ENCODE data around the gene MRPL41. TPM values are rescaled to one million over a fixed set of nuclear protein-coding genes. Genes with fewer than 3 reads are reported as not detected.
"Not testable (repeated sequence)": the region's sequence is repeated elsewhere in the genome, so short reads cannot be mapped to it uniquely, and the experiment has no call there.

Gene MRPL41
- total and polyA plus RNA-seq, 4 donors = 25.8 to 86.6 (median 41.7) TPM

DNA sequence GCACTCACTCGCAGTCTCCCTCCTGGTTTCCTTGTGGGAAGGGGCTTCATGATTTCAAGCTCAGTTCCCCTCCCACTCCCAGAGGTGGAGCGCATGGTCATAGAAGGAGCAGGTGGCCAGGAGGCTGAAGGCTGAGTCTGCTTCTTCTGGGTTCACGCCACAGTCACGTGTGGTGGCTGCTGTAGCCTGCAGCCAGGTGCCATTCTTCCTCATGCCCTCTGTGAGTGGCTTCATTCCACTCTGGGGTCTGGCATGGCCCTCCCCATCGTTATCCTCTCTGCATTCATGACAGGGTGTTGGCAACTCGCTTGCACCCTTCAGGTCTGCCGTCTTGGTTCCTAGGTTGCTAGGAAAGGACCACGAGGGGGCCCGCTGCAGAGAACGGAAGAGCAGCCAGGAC lies 3.5 kb downstream of the MRPL41 start:
- Histone ChIP-seq H3K36me3 (ENCODE audit: control insufficient read depth in 1 of 2, insufficient read depth in 2 of 2, low read length in 1 of 2) (peaks cover 0 to 8% of the 10 kb centered on the region in 2 donors), H3K4me3 (ENCODE audit: low read length in 2 of 2) (no peak overlapping the region), H3K4me1 (ENCODE audit: control insufficient read depth in 1 of 2, insufficient read depth in 2 of 2, low read length in 2 of 2) (no peaks in the 10 kb centered on the region), H3K27me3 (ENCODE audit: control insufficient read depth in 1 of 2, insufficient read depth in 2 of 2, low read length in 1 of 2) (no peaks in the 10 kb centered on the region), H3K27ac (ENCODE audit: low read depth in 1 of 2, low read length in 2 of 2) (no peak overlapping the region), H3K9me3 (ENCODE audit: control insufficient read depth, low read length) (no peaks in the 10 kb centered on the region)
- WGBS, 2 donors = 87 to 91% methylated on average over 10 of the region's 10 CpGs
- no peak for DNase-seq
- intact Hi-C loops (cut with DNase I) = loop anchor here in 1 of 2 donors (10.0 kb wide), 1 partner anchor 50 kb away; the partner anchor contains the start of gene ARRDC1
- no peak for ATAC-seq (ENCODE audit: low FRiP score)

DNA sequence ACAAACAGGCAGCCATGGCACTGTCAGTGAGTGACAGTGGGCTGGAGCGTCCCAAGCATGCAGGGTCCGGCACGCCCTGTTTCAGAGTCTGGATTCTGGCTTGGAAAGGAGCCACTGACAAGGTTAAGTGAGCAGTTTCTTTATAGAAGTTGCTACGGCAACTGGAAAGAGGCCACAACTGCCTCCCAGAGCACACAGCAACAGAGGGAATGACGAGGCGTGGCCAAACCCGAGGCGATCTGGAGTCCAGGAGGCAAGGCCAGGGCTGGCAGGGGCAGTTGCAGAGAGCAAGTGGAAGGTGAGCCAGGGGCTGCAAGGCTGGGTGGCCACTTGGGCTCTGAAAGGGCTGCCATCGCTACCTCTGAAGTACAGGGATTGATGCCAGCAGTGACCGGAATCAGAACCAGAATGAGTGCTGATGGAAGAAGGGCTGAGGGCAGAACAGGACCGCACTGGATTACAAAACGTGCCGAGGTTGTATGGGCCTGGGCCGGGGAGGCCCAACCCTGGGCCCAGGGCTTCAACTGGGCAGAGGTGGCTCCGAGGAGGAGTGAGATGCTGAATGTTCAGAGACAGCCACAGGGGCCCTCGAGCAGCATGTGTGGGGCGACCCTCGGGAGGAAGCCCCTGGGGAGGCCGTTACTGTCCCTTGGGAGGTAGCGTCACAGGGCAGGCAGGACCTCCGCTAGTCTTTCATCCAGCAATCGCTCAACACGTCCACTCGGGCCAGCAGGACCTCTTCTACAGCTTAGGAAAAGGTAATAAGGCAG lies 4.6 kb downstream of the MRPL41 start:
- Histone ChIP-seq H3K36me3 (ENCODE audit: control insufficient read depth in 1 of 2, insufficient read depth in 2 of 2, low read length in 1 of 2) (peaks cover 0 to 8% of the 10 kb centered on the region in 2 donors), H3K4me3 (ENCODE audit: low read length in 2 of 2) (no peak overlapping the region), H3K27me3 (ENCODE audit: control insufficient read depth in 1 of 2, insufficient read depth in 2 of 2, low read length in 1 of 2) (no peaks in the 10 kb centered on the region), H3K4me1 (ENCODE audit: control insufficient read depth in 1 of 2, insufficient read depth in 2 of 2, low read length in 2 of 2) (no peaks in the 10 kb centered on the region), H3K27ac (ENCODE audit: low read depth in 1 of 2, low read length in 2 of 2) (no peak overlapping the region), H3K9me3 (ENCODE audit: control insufficient read depth, low read length) (no peaks in the 10 kb centered on the region)
- WGBS, 2 donors = 83 to 85% methylated on average over 24 of the region's 24 CpGs
- intact Hi-C loops (cut with DNase I) = loop anchor here in 1 of 2 donors (10.0 kb wide), 1 partner anchor 49 kb away; the partner anchor contains the start of gene ARRDC1
- ATAC-seq (ENCODE audit: low FRiP score) (no peak), DNase-seq (no peak)

DNA sequence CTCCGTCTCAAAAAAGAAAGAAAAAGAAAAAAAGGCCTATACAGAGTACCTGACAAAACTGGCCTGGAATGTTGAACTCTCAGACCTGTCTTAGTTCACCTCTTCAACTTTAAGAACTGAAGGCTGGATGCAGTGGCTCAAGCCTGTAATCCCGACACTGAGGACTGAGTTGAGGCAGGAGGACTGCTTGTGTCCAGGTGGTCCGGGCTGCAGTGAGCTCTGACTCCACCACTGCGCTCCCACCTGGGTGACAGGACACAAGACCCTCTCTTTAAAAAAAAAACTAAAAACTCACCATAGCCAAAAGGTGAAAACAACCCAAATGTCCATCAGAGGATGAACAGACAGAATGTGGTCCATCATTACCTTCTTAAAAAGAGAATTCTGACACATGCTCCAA lies 6.4 kb downstream of the MRPL41 start:
- ATAC-seq (ENCODE audit: low FRiP score) (no peak), DNase-seq (no peak)
- Histone ChIP-seq H3K4me1 (ENCODE audit: control insufficient read depth in 1 of 2, insufficient read depth in 2 of 2, low read length in 2 of 2) (no peaks in the 10 kb centered on the region), H3K4me3 (ENCODE audit: low read length in 2 of 2) (no peak overlapping the region), H3K27me3 (ENCODE audit: control insufficient read depth in 1 of 2, insufficient read depth in 2 of 2, low read length in 1 of 2) (no peaks in the 10 kb centered on the region), H3K27ac (ENCODE audit: low read depth in 1 of 2, low read length in 2 of 2) (no peak overlapping the region), H3K36me3 (ENCODE audit: control insufficient read depth in 1 of 2, insufficient read depth in 2 of 2, low read length in 1 of 2) (peaks cover 0 to 10% of the 10 kb centered on the region in 2 donors), H3K9me3 (ENCODE audit: control insufficient read depth, low read length) (no peaks in the 10 kb centered on the region)
- 95 to 96% methylated on average over 4 of the region's 4 CpGs for WGBS, 2 donors
- intact Hi-C loops (cut with DNase I) = loop anchor here in 1 of 2 donors (10.0 kb wide), 1 partner anchor 47 kb away; the partner anchor contains the start of gene ARRDC1

DNA sequence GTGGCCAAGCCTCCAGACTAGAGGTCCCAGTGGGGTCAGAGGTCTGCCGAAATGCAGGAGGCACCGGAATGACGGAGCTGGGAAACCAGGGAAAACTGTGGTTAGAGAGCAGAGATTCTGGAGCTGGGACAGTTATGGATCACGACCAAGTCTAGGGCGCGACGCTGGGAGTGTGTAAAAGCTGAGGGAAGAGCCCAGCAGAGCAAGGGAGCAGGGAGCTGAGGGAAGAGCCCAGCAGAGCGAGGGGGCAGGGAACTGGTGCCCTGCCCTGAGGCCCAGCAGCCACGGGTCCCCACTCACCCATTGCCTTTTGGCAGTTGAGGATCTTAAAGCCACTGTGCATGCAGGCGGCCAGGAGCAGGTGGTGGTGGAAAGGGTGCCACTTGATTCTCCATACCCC lies 12.5 kb downstream of the MRPL41 start:
- Histone ChIP-seq H3K4me3 (ENCODE audit: low read length in 2 of 2) (no peak overlapping the region), H3K4me1 (ENCODE audit: control insufficient read depth in 1 of 2, insufficient read depth in 2 of 2, low read length in 2 of 2) (no peaks in the 10 kb centered on the region), H3K27me3 (ENCODE audit: control insufficient read depth in 1 of 2, insufficient read depth in 2 of 2, low read length in 1 of 2) (no peaks in the 10 kb centered on the region), H3K27ac (ENCODE audit: low read depth in 1 of 2, low read length in 2 of 2) (no peak overlapping the region), H3K36me3 (ENCODE audit: control insufficient read depth in 1 of 2, insufficient read depth in 2 of 2, low read length in 1 of 2) (peaks cover 0 to 10% of the 10 kb centered on the region in 2 donors), H3K9me3 (ENCODE audit: control insufficient read depth, low read length) (no peaks in the 10 kb centered on the region)
- no peak for DNase-seq
- no peak for ATAC-seq (ENCODE audit: low FRiP score)
- intact Hi-C loops (cut with DNase I) = no loop called here
- WGBS, 2 donors = 91% methylated on average over 10 of the region's 10 CpGs

DNA sequence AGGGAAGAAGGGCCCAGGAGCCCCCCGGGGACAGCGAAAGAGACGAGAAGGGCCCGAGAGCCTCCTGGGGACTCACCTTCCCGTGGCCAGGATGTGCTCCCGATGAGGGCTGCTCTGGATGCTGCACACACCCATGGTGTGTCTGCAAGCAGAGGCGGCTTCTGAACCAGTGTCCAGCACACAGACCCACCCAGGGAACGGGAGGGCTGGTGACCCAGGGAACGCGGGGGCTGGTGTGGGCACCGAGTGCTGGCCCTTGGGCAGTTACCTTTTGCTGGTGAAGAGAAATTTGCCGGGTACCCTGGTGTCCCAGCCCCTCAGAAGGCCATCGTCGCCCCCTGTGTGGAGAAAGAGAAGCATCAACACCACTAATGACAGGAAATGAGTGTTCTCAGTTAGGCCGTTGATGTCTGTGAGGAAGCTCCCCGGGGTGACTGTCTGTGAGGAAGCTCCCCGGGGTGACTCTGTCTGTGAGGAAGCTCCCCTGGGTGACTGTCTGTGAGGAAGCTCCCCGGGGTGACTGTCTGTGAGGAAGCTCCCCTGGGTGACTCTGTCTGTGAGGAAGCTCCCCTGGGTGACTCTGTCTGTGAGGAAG lies 13.2 kb downstream of the MRPL41 start:
- 90 to 92% methylated on average over 17 to 18 of the region's 18 CpGs for WGBS, 2 donors
- DNase-seq = no peak
- Histone ChIP-seq H3K4me3 (ENCODE audit: low read length in 2 of 2) (no peak overlapping the region), H3K27me3 (ENCODE audit: control insufficient read depth in 1 of 2, insufficient read depth in 2 of 2, low read length in 1 of 2) (no peaks in the 10 kb centered on the region), H3K27ac (ENCODE audit: low read depth in 1 of 2, low read length in 2 of 2) (no peak overlapping the region), H3K9me3 (ENCODE audit: control insufficient read depth, low read length) (no peaks in the 10 kb centered on the region), H3K36me3 (ENCODE audit: control insufficient read depth in 1 of 2, insufficient read depth in 2 of 2, low read length in 1 of 2) (peaks cover 0 to 10% of the 10 kb centered on the region in 2 donors), H3K4me1 (ENCODE audit: control insufficient read depth in 1 of 2, insufficient read depth in 2 of 2, low read length in 2 of 2) (no peaks in the 10 kb centered on the region)
- intact Hi-C loops (cut with DNase I) = no loop called here
- ATAC-seq (ENCODE audit: low FRiP score) = no peak

DNA sequence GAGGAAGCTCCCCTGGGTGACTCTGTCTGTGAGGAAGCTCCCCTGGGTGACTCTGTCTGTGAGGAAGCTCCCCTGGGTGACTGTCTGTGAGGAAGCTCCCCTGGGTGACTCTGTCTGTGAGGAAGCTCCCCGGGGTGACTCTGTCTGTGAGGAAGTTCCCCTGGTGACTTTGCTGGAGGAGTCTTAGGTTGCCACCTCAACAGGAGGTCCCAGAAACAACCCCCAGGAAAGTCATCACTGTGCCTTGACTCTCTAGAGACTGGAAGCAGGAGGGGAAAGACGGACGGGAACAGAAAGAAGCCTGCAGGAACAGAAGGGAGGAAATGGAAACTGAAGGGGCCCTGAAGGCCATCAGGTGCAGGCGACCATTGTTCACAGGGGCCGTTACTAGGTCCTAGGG lies 16.8 kb downstream of the MRPL41 start:
- H3K36me3 ChIP-seq (ENCODE audit: control insufficient read depth in 1 of 2, insufficient read depth in 2 of 2, low read length in 1 of 2) = peaks cover 3 to 16% of the 10 kb centered on the region in 2 donors
- H3K27me3 ChIP-seq (ENCODE audit: control insufficient read depth in 1 of 2, insufficient read depth in 2 of 2, low read length in 1 of 2); H3K27ac ChIP-seq (ENCODE audit: low read depth in 1 of 2, low read length in 2 of 2); H3K4me1 ChIP-seq (ENCODE audit: control insufficient read depth in 1 of 2, insufficient read depth in 2 of 2, low read length in 2 of 2); intact Hi-C loops (cut with DNase I); H3K4me3 ChIP-seq (ENCODE audit: low read length in 2 of 2); DNase-seq; H3K9me3 ChIP-seq (ENCODE audit: control insufficient read depth, low read length); ATAC-seq (ENCODE audit: low FRiP score): not testable (repeated sequence)
- 84 to 85% methylated on average over 5 of the region's 5 CpGs for WGBS, 2 donors

DNA sequence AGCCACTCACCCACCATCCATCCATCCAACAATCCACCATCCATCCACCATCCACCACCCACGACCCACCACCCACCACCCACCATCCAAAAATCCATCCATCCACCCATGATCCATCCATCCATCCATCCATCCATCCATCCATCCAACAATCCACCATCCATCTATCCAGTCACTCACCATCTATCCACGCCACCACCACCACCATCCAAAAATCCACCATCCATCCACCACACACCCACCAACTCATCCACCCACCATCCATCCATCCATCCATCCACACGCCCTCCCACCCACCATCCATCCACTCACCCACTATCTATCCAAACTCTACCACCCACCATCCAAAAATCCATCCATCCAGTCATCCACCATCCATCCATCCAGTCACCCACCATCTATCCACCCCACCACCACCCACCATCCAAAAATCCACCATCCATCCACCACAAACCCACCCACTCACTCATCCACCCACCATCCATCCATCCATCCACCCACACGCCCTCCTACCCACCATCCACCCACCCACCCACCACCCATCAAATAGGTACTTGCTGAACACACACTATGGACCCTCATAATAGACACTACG lies 18.0 kb downstream of the MRPL41 start:
- 97 to 99% methylated on average over 5 of the region's 5 CpGs for WGBS, 2 donors
- H3K36me3 ChIP-seq (ENCODE audit: control insufficient read depth in 1 of 2, insufficient read depth in 2 of 2, low read length in 1 of 2) = peaks cover 3 to 11% of the 10 kb centered on the region in 2 donors

DNA sequence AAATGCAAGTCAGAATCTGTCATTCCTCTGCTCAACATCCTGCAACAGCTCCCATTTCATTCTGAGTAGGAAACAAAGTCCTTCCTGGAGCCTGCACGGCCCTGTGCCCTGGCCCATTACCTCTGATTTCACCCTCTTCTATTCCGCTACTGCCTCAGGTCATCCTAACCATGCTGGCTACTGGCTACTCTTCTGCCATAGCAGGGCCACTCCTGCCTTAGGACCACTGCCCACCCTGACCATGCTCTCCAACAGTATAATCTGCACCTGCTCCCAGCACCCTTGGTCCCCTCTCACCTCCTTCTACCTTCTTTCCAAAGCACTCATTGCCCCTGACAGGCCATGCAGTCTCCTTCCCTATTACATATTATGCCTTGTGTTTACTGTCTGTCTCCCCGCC lies 18.9 kb downstream of the MRPL41 start:
- no peaks in the 10 kb centered on the region for H3K27me3 ChIP-seq (ENCODE audit: control insufficient read depth in 1 of 2, insufficient read depth in 2 of 2, low read length in 1 of 2)
- WGBS, 2 donors = 94 to 95% methylated on average over 3 of the region's 3 CpGs
- H3K27ac ChIP-seq (ENCODE audit: low read depth in 1 of 2, low read length in 2 of 2) = no peak overlapping the region
- H3K4me3 ChIP-seq (ENCODE audit: low read length in 2 of 2) = no peak overlapping the region
- H3K9me3 ChIP-seq (ENCODE audit: control insufficient read depth, low read length) = no peaks in the 10 kb centered on the region
- ATAC-seq (ENCODE audit: low FRiP score) = no peak
- intact Hi-C loops (cut with DNase I) = no loop called here
- no peak for DNase-seq
- H3K4me1 ChIP-seq (ENCODE audit: control insufficient read depth in 1 of 2, insufficient read depth in 2 of 2, low read length in 2 of 2) = no peaks in the 10 kb centered on the region
- peaks cover 3 to 11% of the 10 kb centered on the region in 2 donors for H3K36me3 ChIP-seq (ENCODE audit: control insufficient read depth in 1 of 2, insufficient read depth in 2 of 2, low read length in 1 of 2)

More for the DNA sequence above, 18.0 kb downstream of the MRPL41 start:
- Histone ChIP-seq H3K9me3 (ENCODE audit: control insufficient read depth, low read length) (no peaks in the 10 kb centered on the region), H3K4me1 (ENCODE audit: control insufficient read depth in 1 of 2, insufficient read depth in 2 of 2, low read length in 2 of 2) (no peaks in the 10 kb centered on the region), H3K27me3 (ENCODE audit: control insufficient read depth in 1 of 2, insufficient read depth in 2 of 2, low read length in 1 of 2) (no peaks in the 10 kb centered on the region), H3K27ac (ENCODE audit: low read depth in 1 of 2, low read length in 2 of 2) (no peak overlapping the region), H3K4me3 (ENCODE audit: low read length in 2 of 2) (no peak overlapping the region)
- DNase-seq = no peak
- intact Hi-C loops (cut with DNase I) = no loop called here
- ATAC-seq (ENCODE audit: low FRiP score) = no peak

Data from aorta (tissue), 5 donors.